Peyer's patch (tissue), 4 donors: ENCODE data around the gene MLXIP.

Experiments used
- CTCF ChIP-seq, 6 experiments: fragments of 450-650 bp in 4 of 6; fragments of 200-600 bp in 2 of 6; sonication (generic) in 1 of 6; IDR thresholded peaks; one replicate each; pipeline ENCODE4 v1.5.1; 2017 to 2019; ENCODE audit warnings: antibody characterized with exemption in 6 of 6, mild to moderate bottlenecking in 3 of 6, moderate library complexity in 1 of 6
- POLR2A ChIP-seq, 2 donors: fragments of 450-650 bp; IDR thresholded peaks; one replicate each; pipeline ENCODE4 v1.5.1; 2017; ENCODE audit warnings: antibody characterized with exemption in 2 of 2, mild to moderate bottlenecking in 2 of 2, moderate library complexity in 2 of 2

- TF ChIP-seq CTCF (IDR thresholded peaks at IDR 0.05) (no peak), POLR2A (IDR thresholded peaks at IDR 0.05) (no peak)
These were observed 22.0 kb downstream of the MLXIP start for GRCh38 chr12:122100568-122100967.
